PC-9 (cell line): ENCODE results near the gene ORM2. TPM values are rescaled to one million over a fixed set of nuclear protein-coding genes. Genes with fewer than 3 reads are reported as not detected.
"Not testable (repeated sequence)": the region's sequence is repeated elsewhere in the genome, so short reads cannot be mapped to it uniquely, and the experiment has no call there.

Experiments
- Bru-seq: library from RNA; stranded (reverse); fragments of 400-500 nt; gene quantifications from one replicate; lab custom pipeline; 2021; lab: Mats Ljungman, UMichigan
- BruChase-seq, 2 experiments: library from RNA; stranded (reverse); fragments of 400-500 nt; gene quantifications; one replicate each; lab custom pipeline; 2021; lab: Mats Ljungman, UMichigan
- BruUV-seq: library from RNA; stranded (reverse); fragments of 400-500 nt; replicated peaks from 2 replicates; lab custom pipeline; 2021; lab: Mats Ljungman, UMichigan
- CTCF ChIA-PET: fragments of 300-600 bp; sonication (Branson Sonifier 250); formaldehyde crosslinking; loops from one replicate; lab custom pipeline; 2022; ENCODE audit warnings: antibody characterized with exemption; lab: Charles Lee
- POLR2A ChIA-PET: fragments of 300-600 bp; sonication (Branson Sonifier 250); formaldehyde crosslinking; loops from one replicate; lab custom pipeline; 2022; ENCODE audit warnings: antibody characterized with exemption; ENCODE audit not compliant: unreplicated experiment; lab: Charles Lee
- DNase-seq, 2 experiments: peaks; one replicate each; pipeline versions ENCODE4 v3.0.0 to v3.0.0-alpha.2; 2015 to 2022; ENCODE audit warnings: mixed read lengths in 1 of 2
- H2AFZ ChIP-seq: fragments of 200-600 bp; sonication (generic); 2 replicates; pipeline ENCODE4 v1.8.1; 2017; ENCODE audit warnings: antibody characterized with exemption
- H3F3A ChIP-seq: fragments of 200-600 bp; sonication (generic); 2 replicates; pipeline ENCODE4 v1.8.1; 2017; ENCODE audit warnings: antibody characterized with exemption, mild to moderate bottlenecking, low read depth; ENCODE audit not compliant: insufficient read depth
- H3K27ac ChIP-seq: fragments of 200-600 bp; sonication (generic); 2 replicates; pipeline ENCODE4 v1.6.1; 2016; ENCODE audit warnings: mixed run types
- H3K27me3 ChIP-seq: fragments of 200-600 bp; sonication (generic); 2 replicates; pipeline ENCODE4 v1.6.1; 2016; ENCODE audit warnings: low read depth, mixed run types; ENCODE audit not compliant: insufficient read depth
- H3K36me3 ChIP-seq: fragments of 200-600 bp; sonication (generic); 2 replicates; pipeline ENCODE4 v1.6.1; 2016; ENCODE audit warnings: low read depth, mixed run types
- H3K4me1 ChIP-seq: fragments of 200-600 bp; sonication (generic); replicated peaks from 2 replicates; pipeline ENCODE4 v1.6.1; 2016; ENCODE audit warnings: mixed run types; ENCODE audit not compliant: insufficient read depth
- H3K4me2 ChIP-seq: fragments of 200-600 bp; sonication (generic); 2 replicates; pipeline ENCODE4 v1.6.1; 2017; ENCODE audit warnings: mixed run types
- H3K4me3 ChIP-seq: fragments of 200-600 bp; sonication (generic); 2 replicates; pipeline ENCODE4 v1.6.1; 2016; ENCODE audit warnings: mixed run types
- H3K79me2 ChIP-seq: fragments of 200-600 bp; sonication (generic); 2 replicates; pipeline ENCODE4 v1.6.1; 2017; ENCODE audit warnings: low read depth, mixed run types
- H3K9me2 ChIP-seq: fragments of 200-600 bp; sonication (generic); 2 replicates; pipeline ENCODE4 v1.8.1; 2017; ENCODE audit warnings: mild to moderate bottlenecking; ENCODE audit not compliant: insufficient read depth
- H3K9me3 ChIP-seq: fragments of 200-600 bp; sonication (generic); 2 replicates; pipeline ENCODE4 v1.8.1; 2016; ENCODE audit warnings: low read depth; ENCODE audit not compliant: insufficient read depth
- H4K20me1 ChIP-seq: fragments of 200-600 bp; sonication (generic); 2 replicates; pipeline ENCODE4 v1.8.1; 2017; ENCODE audit not compliant: insufficient read depth
- EZH2 ChIP-seq: fragments of 200-600 bp; sonication (generic); IDR thresholded peaks from 2 replicates; pipeline ENCODE4 v1.8.0; 2017; ENCODE audit warnings: antibody characterized with exemption, low read depth
- intact Hi-C: fragments of 100-400 bp; cut with micrococcal nuclease; formaldehyde crosslinking; loops from one replicate; pipeline ENCODE4 v1.10.0; 2022; ENCODE audit not compliant: unreplicated experiment
- long read RNA-seq: library from polyadenylated mRNA; stranded (forward); transcript quantifications from one replicate; pipeline ENCODE4 v2.0.0, GENCODE V29; 2022
- total RNA-seq: library from RNA; stranded (reverse); gene quantifications from 2 replicates; pipeline ENCODE4 v1.2.3, GENCODE V29; 2021
- TF ChIP-seq, protein P1 (sequence below): fragments of 200-600 bp; sonication (generic); conservative IDR thresholded peaks from 2 replicates; pipeline ENCODE4 v1.6.1; 2017; ENCODE audit warnings: mixed run types, antibody characterized with exemption, mild to moderate bottlenecking, moderate library complexity

ORM2 gene
- total RNA-seq (not detected in 2 replicates), Bru-seq, nascent RNA (not detected), BruChase-seq, experiment 1, labeled RNA remaining after a 2-hour chase (not detected), BruChase-seq, experiment 2, labeled RNA remaining after a 6-hour chase (not detected)
- long read RNA-seq, result 0 reads

DNA sequence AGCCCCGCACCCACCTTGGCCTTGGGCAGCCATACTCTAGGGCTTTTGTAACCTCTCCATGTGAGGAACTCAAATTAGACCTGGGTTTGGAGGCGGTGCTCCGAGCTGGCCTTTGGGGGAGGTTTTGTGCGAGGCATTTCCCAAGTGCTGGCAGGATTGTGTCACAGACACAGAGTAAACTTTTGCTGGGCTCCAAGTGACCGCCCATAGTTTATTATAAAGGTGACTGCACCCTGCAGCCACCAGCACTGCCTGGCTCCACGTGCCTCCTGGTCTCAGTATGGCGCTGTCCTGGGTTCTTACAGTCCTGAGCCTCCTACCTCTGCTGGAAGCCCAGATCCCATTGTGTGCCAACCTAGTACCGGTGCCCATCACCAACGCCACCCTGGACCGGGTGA, at the start of gene ORM2:
TSS of gene ORM2 (plus strand) at position 245 of the 398 bp plus-strand sequence. CDS start at position 281, 36 bp downstream.
- POLR2A ChIA-PET, CTCF ChIA-PET, H3F3A ChIP-seq, H3K9me2 ChIP-seq, H3K27me3 ChIP-seq, BruUV-seq, H4K20me1 ChIP-seq, intact Hi-C loops, H3K9me3 ChIP-seq, H3K27ac ChIP-seq, DNase-seq, H3K4me1 ChIP-seq, H3K4me2 ChIP-seq, H3K36me3 ChIP-seq, H2AFZ ChIP-seq, H3K79me2 ChIP-seq, H3K4me3 ChIP-seq: not testable (repeated sequence)

GRCh38 chr9:114280636-114281472, 48.8 kb upstream of the ORM2 start:
- no peak for TF ChIP-seq EZH2
- TF ChIP-seq, protein P1, sequence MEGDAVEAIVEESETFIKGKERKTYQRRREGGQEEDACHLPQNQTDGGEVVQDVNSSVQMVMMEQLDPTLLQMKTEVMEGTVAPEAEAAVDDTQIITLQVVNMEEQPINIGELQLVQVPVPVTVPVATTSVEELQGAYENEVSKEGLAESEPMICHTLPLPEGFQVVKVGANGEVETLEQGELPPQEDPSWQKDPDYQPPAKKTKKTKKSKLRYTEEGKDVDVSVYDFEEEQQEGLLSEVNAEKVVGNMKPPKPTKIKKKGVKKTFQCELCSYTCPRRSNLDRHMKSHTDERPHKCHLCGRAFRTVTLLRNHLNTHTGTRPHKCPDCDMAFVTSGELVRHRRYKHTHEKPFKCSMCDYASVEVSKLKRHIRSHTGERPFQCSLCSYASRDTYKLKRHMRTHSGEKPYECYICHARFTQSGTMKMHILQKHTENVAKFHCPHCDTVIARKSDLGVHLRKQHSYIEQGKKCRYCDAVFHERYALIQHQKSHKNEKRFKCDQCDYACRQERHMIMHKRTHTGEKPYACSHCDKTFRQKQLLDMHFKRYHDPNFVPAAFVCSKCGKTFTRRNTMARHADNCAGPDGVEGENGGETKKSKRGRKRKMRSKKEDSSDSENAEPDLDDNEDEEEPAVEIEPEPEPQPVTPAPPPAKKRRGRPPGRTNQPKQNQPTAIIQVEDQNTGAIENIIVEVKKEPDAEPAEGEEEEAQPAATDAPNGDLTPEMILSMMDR, result no peak
- Histone ChIP-seq H3K27ac (no peak overlapping the region), H2AFZ (no peak overlapping the region), H3K9me3 (no peaks in the 10 kb centered on the region), H3K27me3 (no peaks in the 10 kb centered on the region), H3K9me2 (no peaks in the 10 kb centered on the region), H4K20me1 (no peaks in the 10 kb centered on the region), H3K4me3 (no peak overlapping the region), H3K79me2 (no peaks in the 10 kb centered on the region), H3K36me3 (no peaks in the 10 kb centered on the region), H3K4me1 (peaks cover 28% of the 10 kb centered on the region), H3K4me2 (no peak overlapping the region), H3F3A (peaks cover 13% of the 10 kb centered on the region; the same call in 1 of the 2 replicates)
- no TSS peak for BruUV-seq
- POLR2A ChIA-PET, result no interaction called here
- DNase-seq, result no peak
- intact Hi-C loops, result no loop called here
- CTCF ChIA-PET, result no interaction called here

- POLR2A ChIA-PET, result no interaction called here
- no peaks in the 10 kb centered on the region for H3K36me3 ChIP-seq
- H2AFZ ChIP-seq, result no peak overlapping the region
- BruUV-seq, result no TSS peak
- H4K20me1 ChIP-seq, result no peaks in the 10 kb centered on the region
- peaks cover 12% of the 10 kb centered on the region; the same call in 1 of the 2 replicates for H3F3A ChIP-seq
- H3K4me3 ChIP-seq, result no peak overlapping the region
- intact Hi-C loops, result no loop called here
- no peak overlapping the region for H3K4me2 ChIP-seq
- H3K9me3 ChIP-seq, result no peaks in the 10 kb centered on the region
- no peaks in the 10 kb centered on the region for H3K79me2 ChIP-seq
- no peak overlapping the region for H3K27ac ChIP-seq
- H3K9me2 ChIP-seq, result no peaks in the 10 kb centered on the region
- DNase-seq, result no peak
- CTCF ChIA-PET, result no interaction called here
- TF ChIP-seq, protein P1, result no peak
- TF ChIP-seq EZH2, result no peak
- peaks cover 22% of the 10 kb centered on the region for H3K4me1 ChIP-seq
- H3K27me3 ChIP-seq, result no peaks in the 10 kb centered on the region
Observed at GRCh38 chr9:114281473-114282103, 48.1 kb upstream of the ORM2 start.
